Kidney (tissue), 14 donors: ENCODE results near the gene PLEKHA8. TPM values are rescaled to one million over a fixed set of nuclear protein-coding genes. Genes with fewer than 3 reads are reported as not detected.

Experiments used
- DNase-seq, 5 donors: peaks; one replicate each; pipeline ENCODE4 v3.0.0-alpha.2; 2013 to 2020
- FAIRE-seq: peaks from 2 replicates; lab custom pipeline; 2012; peaks lifted over from hg19 to GRCh38; lab: Jason Lieb, UNC
- H3K27ac ChIP-seq, 2 donors: one replicate each; pipeline ENCODE4 v1.7.0; 2013; ENCODE audit warnings: low read depth in 2 of 2, low read length in 2 of 2, inconsistent platforms in 1 of 2
- H3K27me3 ChIP-seq: one replicate; pipeline ENCODE4 v1.7.1; 2013; ENCODE audit warnings: low read length, inconsistent platforms; ENCODE audit not compliant: control insufficient read depth, insufficient read depth
- H3K36me3 ChIP-seq, 3 donors: one replicate each; pipeline versions ENCODE4 v1.7.0 to v1.7.1; 2013; ENCODE audit warnings: low read length in 3 of 3, control low read depth in 1 of 3, inconsistent platforms in 1 of 3; ENCODE audit not compliant: insufficient read depth in 3 of 3, control insufficient read depth in 2 of 3
- H3K4me1 ChIP-seq, 3 donors: one replicate each; pipeline versions ENCODE4 v1.7.0 to v1.7.1; 2013; ENCODE audit warnings: low read length in 3 of 3, inconsistent platforms in 1 of 3, low read depth in 1 of 3; ENCODE audit not compliant: control insufficient read depth in 2 of 3, insufficient read depth in 2 of 3
- H3K4me3 ChIP-seq, 3 donors: one replicate each; pipeline versions ENCODE4 v1.7.0 to v1.8.1; 2013; ENCODE audit warnings: low read length in 3 of 3, control low read depth in 1 of 3, inconsistent platforms in 1 of 3
- H3K9ac ChIP-seq, 3 donors: one replicate each; pipeline versions ENCODE4 v1.7.0 to v1.7.1; 2013; ENCODE audit warnings: low read length in 3 of 3, control low read depth in 1 of 3, inconsistent platforms in 1 of 3
- H3K9me3 ChIP-seq, 3 donors: one replicate each; pipeline versions ENCODE4 v1.7.0 to v1.7.1; 2013; ENCODE audit warnings: low read length in 3 of 3, control low read depth in 1 of 3, inconsistent platforms in 1 of 3; ENCODE audit not compliant: control insufficient read depth in 2 of 3, insufficient read depth in 1 of 3
- intact Hi-C: fragments of 100-400 bp; cut with DNase I; formaldehyde crosslinking; loops from one replicate; pipeline ENCODE4 v1.11.1; 2022
- polyA plus RNA-seq: library from polyadenylated mRNA; stranded (reverse); fragments of 350-450 nt; fragmentation: Illumina TruSeq; extraction: RNeasy Lipid Tissue Mini Kit (QIAGEN cat#74804); gene quantifications from one replicate; pipeline ENCODE4 v1.2.3, GENCODE V29; 2014; ENCODE audit warnings: low read depth, low replicate concordance; ENCODE audit not compliant: insufficient read depth
- total RNA-seq: library from RNA; stranded (reverse); fragmentation: NEBNext Ultra II Directional; extraction: Animal tissue kit (Norgen Biotek cat#: 25700); gene quantifications from one replicate; pipeline ENCODE4 v1.2.1, GENCODE V29; 2021
- TF ChIP-seq, protein P1 (sequence below): IDR thresholded peaks from 3 replicates; pipeline ENCODE4 v1.5.1; 2012; ENCODE audit warnings: mild to moderate bottlenecking, moderate library complexity, borderline replicate concordance; ENCODE audit not compliant: insufficient read depth; ENCODE audit errors: extremely low read depth
- donor health status: control.
- donor health status: control.
- donor health status: control.
- donor health status: control.
- donor health status: control.
- donor health status: DM: yes; HTN: yes; CAD: no.
- donor health status: Normal renal cell carcinoma (clear cell type).

PLEKHA8 gene
- total and polyA plus RNA-seq, 2 donors from 2014 or later = 4.8 to 8.5 TPM

DNA sequence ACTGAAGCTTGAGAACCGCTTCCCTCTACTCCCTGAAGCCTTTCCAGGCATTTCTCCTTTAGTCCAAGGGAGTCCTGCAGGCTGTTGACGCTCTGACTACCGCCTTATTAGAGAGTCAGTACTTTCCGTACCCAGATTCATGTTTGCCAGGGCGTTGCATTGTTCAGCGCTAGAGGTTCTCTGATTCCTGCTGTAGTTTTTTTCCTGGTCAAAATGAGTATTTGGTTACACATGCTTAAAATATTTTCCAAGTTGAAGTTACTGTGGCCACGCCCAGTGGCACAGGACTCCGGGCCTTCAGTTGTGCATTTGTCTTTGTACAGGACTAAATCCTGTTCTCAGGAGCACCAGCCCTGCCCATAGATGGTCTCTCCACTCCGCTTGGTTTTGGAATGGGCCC lies 114.5 kb downstream of the PLEKHA8 start:
- H3K9me3 ChIP-seq = no peaks in the 10 kb centered on the region

GRCh38 chr7:30143748-30144251 lies 115.6 kb downstream of the PLEKHA8 start:
- Histone ChIP-seq H3K9me3 (no peaks in the 10 kb centered on the region), H3K36me3 (no peaks in the 10 kb centered on the region), H3K27ac (peak overlapping the region; percentile 75 to 85), H3K4me1 (peaks cover 2 to 29% (median 15%) of the 10 kb centered on the region in 3 donors), H3K9ac (peak overlapping the region in 1 of 3 donors; percentile 52), H3K4me3 (no peak overlapping the region), H3K27me3 (no peaks in the 10 kb centered on the region)
- FAIRE-seq = no peak
- TF ChIP-seq, protein P1, sequence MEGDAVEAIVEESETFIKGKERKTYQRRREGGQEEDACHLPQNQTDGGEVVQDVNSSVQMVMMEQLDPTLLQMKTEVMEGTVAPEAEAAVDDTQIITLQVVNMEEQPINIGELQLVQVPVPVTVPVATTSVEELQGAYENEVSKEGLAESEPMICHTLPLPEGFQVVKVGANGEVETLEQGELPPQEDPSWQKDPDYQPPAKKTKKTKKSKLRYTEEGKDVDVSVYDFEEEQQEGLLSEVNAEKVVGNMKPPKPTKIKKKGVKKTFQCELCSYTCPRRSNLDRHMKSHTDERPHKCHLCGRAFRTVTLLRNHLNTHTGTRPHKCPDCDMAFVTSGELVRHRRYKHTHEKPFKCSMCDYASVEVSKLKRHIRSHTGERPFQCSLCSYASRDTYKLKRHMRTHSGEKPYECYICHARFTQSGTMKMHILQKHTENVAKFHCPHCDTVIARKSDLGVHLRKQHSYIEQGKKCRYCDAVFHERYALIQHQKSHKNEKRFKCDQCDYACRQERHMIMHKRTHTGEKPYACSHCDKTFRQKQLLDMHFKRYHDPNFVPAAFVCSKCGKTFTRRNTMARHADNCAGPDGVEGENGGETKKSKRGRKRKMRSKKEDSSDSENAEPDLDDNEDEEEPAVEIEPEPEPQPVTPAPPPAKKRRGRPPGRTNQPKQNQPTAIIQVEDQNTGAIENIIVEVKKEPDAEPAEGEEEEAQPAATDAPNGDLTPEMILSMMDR = no peak
- intact Hi-C loops = no loop called here
- DNase-seq = no peak

More for the DNA sequence above, 114.5 kb downstream of the PLEKHA8 start:
- peak overlapping the region in 1 of 3 donors; percentile 52 for H3K9ac ChIP-seq
- H3K4me1 ChIP-seq = peaks cover 2 to 29% (median 11%) of the 10 kb centered on the region in 3 donors
- no peaks in the 10 kb centered on the region for H3K27me3 ChIP-seq
- peak overlapping the region; percentile 75 to 85 for H3K27ac ChIP-seq
- intact Hi-C loops = no loop called here
- peak overlapping the region in 1 of 3 donors; percentile 8 for H3K4me3 ChIP-seq
- TF ChIP-seq, protein P1 = no peak
- DNase-seq (peak in 3 of 5 donors; percentile 50 to 65 (median 54)), FAIRE-seq (no peak)
- H3K36me3 ChIP-seq = no peaks in the 10 kb centered on the region

DNA sequence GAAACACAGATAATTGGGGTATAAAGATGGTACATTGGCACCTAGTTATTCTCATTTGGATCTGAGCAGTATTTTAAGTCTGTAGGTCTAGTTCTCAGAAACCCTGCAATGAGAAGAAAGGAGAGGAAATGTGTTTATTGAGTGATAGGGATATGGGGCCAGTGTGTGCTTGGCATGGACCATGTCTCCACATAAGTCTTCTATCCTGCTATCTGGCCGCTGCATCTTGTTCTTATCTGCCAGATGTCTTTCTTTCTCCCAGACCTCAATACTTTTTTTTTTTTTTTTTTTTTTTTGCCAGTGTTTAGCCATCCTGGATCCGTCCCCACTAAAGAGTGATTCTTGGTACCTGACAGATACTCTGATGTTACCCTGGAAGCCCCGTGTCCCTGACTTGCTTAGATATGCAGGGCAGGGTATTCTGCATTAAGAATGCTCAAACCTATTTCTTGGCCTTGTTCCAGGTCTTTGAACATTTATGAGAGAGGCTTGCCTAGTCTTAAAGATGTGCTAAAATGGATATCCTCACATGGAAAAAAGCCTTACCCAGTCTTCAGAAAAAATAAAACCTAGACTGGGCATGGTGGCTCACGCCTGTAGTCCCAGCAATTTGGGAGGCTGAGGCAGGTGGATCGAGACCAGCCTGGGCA lies 116.6 kb downstream of the PLEKHA8 start:
- H3K4me1 ChIP-seq = peaks cover 2 to 29% (median 15%) of the 10 kb centered on the region in 3 donors

More for the DNA sequence above, 116.6 kb downstream of the PLEKHA8 start:
- TF ChIP-seq, protein P1 = no peak
- Histone ChIP-seq H3K27me3 (no peaks in the 10 kb centered on the region), H3K9me3 (no peaks in the 10 kb centered on the region), H3K4me3 (no peak overlapping the region), H3K27ac (peak overlapping the region; percentile 69 to 74), H3K9ac (no peak overlapping the region), H3K36me3 (no peaks in the 10 kb centered on the region)
- FAIRE-seq = no peak
- intact Hi-C loops = no loop called here
- no peak for DNase-seq
